GM23338 (cell line): ENCODE measurements around the gene VAV3. TPM values are rescaled to one million over a fixed set of nuclear protein-coding genes. Genes with fewer than 3 reads are reported as not detected.
"Not testable (repeated sequence)": the region's sequence is repeated elsewhere in the genome, so short reads cannot be mapped to it uniquely, and the experiment has no call there.

Source experiments
- ATAC-seq: fragments of 200-7000 bp; cut with Tn5 transposase; 3 replicates; pipeline ENCODE4 v1.9.1; 2020
- DNase-seq: peaks from one replicate; pipeline ENCODE4 v3.0.0-alpha.2; 2015; ENCODE audit warnings: low spot score
- H2AFZ ChIP-seq: fragments of 200-600 bp; sonication (generic); 2 replicates; pipeline ENCODE4 v1.8.0; 2016; ENCODE audit warnings: antibody characterized with exemption, mild to moderate bottlenecking, moderate library complexity
- H3F3A ChIP-seq: fragments of 200-600 bp; sonication (generic); replicated peaks from 2 replicates; pipeline ENCODE4 v1.8.0; 2017; ENCODE audit warnings: antibody characterized with exemption, mixed run types, low read depth
- H3K27ac ChIP-seq: fragments of 200-600 bp; sonication (generic); 2 replicates; pipeline ENCODE4 v1.6.1; 2016; ENCODE audit warnings: low read depth
- H3K27me3 ChIP-seq: fragments of 200-600 bp; sonication (generic); 2 replicates; pipeline ENCODE4 v1.8.0; 2016; ENCODE audit warnings: mild to moderate bottlenecking, mixed run types, moderate library complexity; ENCODE audit not compliant: insufficient read depth
- H3K36me3 ChIP-seq: fragments of 200-600 bp; sonication (generic); 2 replicates; pipeline ENCODE4 v1.8.0; 2016; ENCODE audit warnings: mild to moderate bottlenecking; ENCODE audit not compliant: insufficient read depth
- H3K4me1 ChIP-seq: fragments of 200-600 bp; sonication (generic); 2 replicates; pipeline ENCODE4 v1.8.0; 2016; ENCODE audit warnings: mild to moderate bottlenecking, moderate library complexity; ENCODE audit not compliant: insufficient read depth
- H3K4me2 ChIP-seq: fragments of 200-600 bp; sonication (generic); 2 replicates; pipeline ENCODE4 v1.7.1; 2017; ENCODE audit warnings: mixed run types
- H3K4me3 ChIP-seq: fragments of 200-600 bp; sonication (generic); 2 replicates; pipeline ENCODE4 v1.6.1; 2016; ENCODE audit warnings: mixed run types
- H3K79me2 ChIP-seq: fragments of 200-600 bp; sonication (generic); replicated peaks from 2 replicates; pipeline ENCODE4 v1.8.0; 2017; ENCODE audit warnings: mild to moderate bottlenecking; ENCODE audit not compliant: insufficient read depth
- H3K9me2 ChIP-seq: fragments of 200-600 bp; sonication (generic); 2 replicates; pipeline ENCODE4 v1.8.0; 2017; ENCODE audit not compliant: insufficient read depth
- H4K20me1 ChIP-seq: fragments of 200-600 bp; sonication (generic); replicated peaks from 2 replicates; pipeline ENCODE4 v1.8.0; 2017; ENCODE audit warnings: mild to moderate bottlenecking; ENCODE audit not compliant: insufficient read depth
- H3K27ac Mint-ChIP-seq: 2 replicates; pipeline ENCODE4 v1.8.0; 2020; ENCODE audit warnings: inconsistent platforms, mild to moderate bottlenecking, moderate library complexity, mixed read lengths
- H3K27me3 Mint-ChIP-seq: 3 replicates; pipeline ENCODE4 v1.8.0; 2022; ENCODE audit warnings: low read depth, mild to moderate bottlenecking, moderate library complexity, mixed read lengths, inconsistent platforms; ENCODE audit not compliant: insufficient read depth, poor library complexity
- H3K36me3 Mint-ChIP-seq: 3 replicates; pipeline ENCODE4 v1.8.0; 2021; ENCODE audit warnings: low read depth, mild to moderate bottlenecking, inconsistent platforms, moderate library complexity, mixed read lengths
- H3K4me1 Mint-ChIP-seq: 3 replicates; pipeline ENCODE4 v1.8.0; 2020; ENCODE audit warnings: mild to moderate bottlenecking, inconsistent platforms, mixed read lengths
- H3K4me3 Mint-ChIP-seq: 3 replicates; pipeline ENCODE4 v1.8.0; 2021; ENCODE audit warnings: moderate library complexity, mild to moderate bottlenecking, inconsistent platforms, mixed read lengths
- H3K9me3 Mint-ChIP-seq: 3 replicates; pipeline ENCODE4 v1.8.0; 2020; ENCODE audit warnings: moderate library complexity, mild to moderate bottlenecking, inconsistent platforms, mixed read lengths
- CREB1 ChIP-seq: fragments of 250-450 bp; sonication (Bioruptor Pico); IDR thresholded peaks from 2 replicates; pipeline ENCODE4 v1.5.0; 2020; ENCODE audit warnings: low read depth, mild to moderate bottlenecking, moderate library complexity
- ETS1 ChIP-seq: IDR thresholded peaks from 2 replicates; pipeline ENCODE4 v1.6.1; 2016; ENCODE audit warnings: antibody characterized with exemption
- EZH2phosphoT487 ChIP-seq: fragments of 200-600 bp; sonication (generic); IDR thresholded peaks from one replicate; pipeline ENCODE4 v1.8.1; 2018; ENCODE audit warnings: antibody characterized with exemption; ENCODE audit not compliant: unreplicated experiment
- JUNB ChIP-seq: IDR thresholded peaks from one replicate; pipeline ENCODE4 v1.6.1; 2016; ENCODE audit warnings: antibody characterized with exemption; ENCODE audit not compliant: unreplicated experiment
- REST ChIP-seq: IDR thresholded peaks from one replicate; pipeline ENCODE4 v1.6.1; 2018; ENCODE audit warnings: antibody characterized with exemption; ENCODE audit not compliant: unreplicated experiment
- STAT1 ChIP-seq: IDR thresholded peaks from one replicate; pipeline ENCODE4 v1.6.1; 2016; ENCODE audit warnings: antibody characterized with exemption; ENCODE audit not compliant: unreplicated experiment
- ZNF114 ChIP-seq: fragments of 250-450 bp; sonication (Bioruptor Pico); IDR thresholded peaks from 2 replicates; pipeline ENCODE4 v1.5.0; 2020; ENCODE audit warnings: mild to moderate bottlenecking, moderate library complexity
- ZNF331 ChIP-seq: fragments of 250-450 bp; sonication (Bioruptor Pico); IDR thresholded peaks from 2 replicates; pipeline ENCODE4 v1.5.0; 2020; ENCODE audit warnings: low read depth, mild to moderate bottlenecking, moderate library complexity
- polyA plus RNA-seq: library from polyadenylated mRNA; unstranded; fragments of >200 nt; fragmentation: Nextera tagmentation; extraction: Ambion mirVana; gene quantifications from 2 replicates; pipeline ENCODE4 v1.2.1, GENCODE V29; 2016
- total RNA-seq: library from RNA; depleted of rRNA; stranded (reverse); fragments of >200 nt; shearing (Covaris generic); gene quantifications from 2 replicates; pipeline ENCODE4 v1.2.3, GENCODE V29; 2014

The VAV3 gene
- total and polyA plus RNA-seq, 2 experiments from 2014 or later = 3.0 to 11.3 TPM

DNA sequence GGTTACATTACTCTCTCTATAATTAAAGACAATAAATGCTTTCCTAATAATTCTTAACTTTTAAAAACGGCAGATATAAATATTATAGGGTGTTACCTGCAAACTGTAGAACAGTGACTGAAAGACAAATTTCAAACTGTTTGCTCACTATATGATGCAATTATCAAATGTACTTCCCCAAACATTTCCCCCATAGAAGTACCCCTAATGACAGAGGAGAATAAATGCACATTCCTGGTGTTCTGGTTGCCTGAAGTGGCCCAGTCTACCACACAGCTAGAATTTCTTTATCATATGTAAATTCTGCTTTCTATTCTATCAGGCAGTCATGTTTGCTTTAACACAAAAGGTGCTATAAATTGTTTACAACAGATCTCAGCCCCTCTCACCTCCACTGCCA lies 70.4 kb downstream of the VAV3 start:
- Histone ChIP-seq H3K4me3 (no peak overlapping the region), H3K27me3 (no peaks in the 10 kb centered on the region), H3K79me2 (peaks cover 5% of the 10 kb centered on the region; the same call in 1 of the 2 replicates), H2AFZ (no peak overlapping the region), H3K4me1 (no peaks in the 10 kb centered on the region), H3K36me3 (no peaks in the 10 kb centered on the region), H3K4me2 (no peak overlapping the region), H3K27ac (no peak overlapping the region), H3F3A (no peaks in the 10 kb centered on the region), H4K20me1 (no peaks in the 10 kb centered on the region), H3K9me2 (no peaks in the 10 kb centered on the region)
- DNase-seq (no peak), ATAC-seq (no peak)
- Mint-ChIP-seq H3K9me3 (peaks cover 9% of the 10 kb centered on the region; the same call in 2 of the 3 replicates), H3K27ac (peak overlapping the region; percentile 53; the same call in 1 of the 2 replicates), H3K4me3 (no peak overlapping the region), H3K27me3 (no peaks in the 10 kb centered on the region), H3K4me1 (peaks cover 12% of the 10 kb centered on the region), H3K36me3 (peaks cover 10% of the 10 kb centered on the region; the same call in 2 of the 3 replicates)
- no peak for TF ChIP-seq REST
- no peak for TF ChIP-seq ZNF331 (CRISPR knock-in tag)
- no peak for TF ChIP-seq STAT1
- TF ChIP-seq CREB1 = no peak
- TF ChIP-seq EZH2phosphoT487 = no peak
- no peak for TF ChIP-seq ZNF114 (CRISPR knock-in tag)
- TF ChIP-seq ETS1 = no peak
- no peak for TF ChIP-seq JUNB

DNA sequence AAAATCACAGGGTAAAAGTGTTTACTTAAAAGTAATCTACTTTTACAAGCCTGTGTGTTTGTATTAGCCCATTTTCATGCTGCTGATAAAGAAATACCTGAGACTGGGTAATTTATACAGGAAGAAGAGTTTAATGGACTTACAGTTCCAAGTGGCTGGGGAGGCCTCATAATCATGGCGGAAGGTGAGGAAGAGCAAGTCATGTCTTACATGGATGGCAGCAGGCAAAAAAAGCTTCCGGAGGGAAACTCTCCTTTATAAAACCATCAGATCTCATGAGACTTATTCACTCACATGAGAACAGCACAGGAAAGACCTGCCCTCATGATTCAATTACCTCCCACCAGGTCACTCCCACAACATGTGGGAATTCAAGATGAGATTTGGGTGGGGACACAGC lies 71.6 kb downstream of the VAV3 start:
- not testable (repeated sequence) for H3K27me3 ChIP-seq, H3K9me2 ChIP-seq, H3K4me2 ChIP-seq, H3K4me1 ChIP-seq, H3K4me1 Mint-ChIP-seq, DNase-seq, H3K36me3 Mint-ChIP-seq, H3K9me3 Mint-ChIP-seq, H3K27ac ChIP-seq, H2AFZ ChIP-seq, H3K4me3 Mint-ChIP-seq, H3K27me3 Mint-ChIP-seq, H3K27ac Mint-ChIP-seq, H3K36me3 ChIP-seq, H3K79me2 ChIP-seq, H4K20me1 ChIP-seq, H3K4me3 ChIP-seq, H3F3A ChIP-seq, ATAC-seq
